ENCODE measurements around the gene YY1.
"Not testable (repeated sequence)": the region's sequence is repeated elsewhere in the genome, so short reads cannot be mapped to it uniquely, and the experiment has no call there.

The YY1 gene

DNA sequence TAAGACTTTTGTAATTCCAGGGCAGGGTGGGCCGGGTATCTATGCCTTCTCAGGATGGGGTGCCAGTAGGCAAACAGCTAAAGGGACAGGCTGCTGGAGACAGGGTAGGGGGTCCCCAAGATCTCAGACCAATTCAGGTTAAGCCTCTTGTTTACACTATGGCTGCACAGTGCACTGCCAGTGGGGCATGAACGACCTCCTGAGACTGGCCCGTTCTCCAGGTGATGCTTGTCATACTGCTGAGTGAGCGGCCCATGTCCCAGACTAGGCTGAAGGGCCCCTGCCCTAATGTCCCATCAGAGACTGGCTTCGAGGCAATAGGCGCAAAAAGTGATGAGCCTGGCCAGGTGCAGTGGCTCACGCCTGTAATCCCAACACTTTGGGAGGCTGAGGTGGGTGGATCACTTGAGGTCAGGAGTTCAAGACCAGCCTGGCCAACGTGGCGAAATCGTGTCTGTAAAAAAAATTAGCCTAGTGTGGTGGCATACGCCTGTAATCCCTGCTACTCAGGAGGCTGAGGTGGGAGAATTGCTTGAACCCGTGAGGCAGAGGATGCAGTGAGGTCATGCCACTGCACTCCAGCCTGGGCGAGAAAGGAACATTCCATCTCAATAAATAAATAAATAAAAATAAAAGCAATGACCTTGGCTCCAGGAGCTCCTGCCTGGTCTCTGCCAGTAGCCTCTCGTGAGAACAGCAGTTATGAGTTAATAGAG, 54.7 kb downstream of the YY1 start:
- Histone ChIP-seq H3K4me3 (no peak overlapping the region), H3K9ac (ENCODE audit: insufficient read length) (no peak overlapping the region), H3K9me3 (ENCODE audit: low read depth, low read length) (no peaks in the 10 kb centered on the region), H3K27ac (no peak overlapping the region), H3K36me3 (ENCODE audit: insufficient read depth, low read length) (0 out of 2 replicates have a peak, but pooled peaks cover 4% of the 10 kb centered on the region)
- TF ChIP-seq EZH2 (IDR thresholded peaks at IDR 0.05): no peak
- TF ChIP-seq POLR2AphosphoS5 (IDR thresholded peaks at IDR 0.05; ENCODE audit: borderline replicate concordance, low read depth, low read length): no peak
- no peak for TF ChIP-seq FOXP2 (optimal IDR thresholded peaks at IDR 0.05; ENCODE audit: control extremely low read depth, extremely low read length, insufficient read depth)
- no peak for DNase-seq (ENCODE audit: low read depth, low spot score)

DNA sequence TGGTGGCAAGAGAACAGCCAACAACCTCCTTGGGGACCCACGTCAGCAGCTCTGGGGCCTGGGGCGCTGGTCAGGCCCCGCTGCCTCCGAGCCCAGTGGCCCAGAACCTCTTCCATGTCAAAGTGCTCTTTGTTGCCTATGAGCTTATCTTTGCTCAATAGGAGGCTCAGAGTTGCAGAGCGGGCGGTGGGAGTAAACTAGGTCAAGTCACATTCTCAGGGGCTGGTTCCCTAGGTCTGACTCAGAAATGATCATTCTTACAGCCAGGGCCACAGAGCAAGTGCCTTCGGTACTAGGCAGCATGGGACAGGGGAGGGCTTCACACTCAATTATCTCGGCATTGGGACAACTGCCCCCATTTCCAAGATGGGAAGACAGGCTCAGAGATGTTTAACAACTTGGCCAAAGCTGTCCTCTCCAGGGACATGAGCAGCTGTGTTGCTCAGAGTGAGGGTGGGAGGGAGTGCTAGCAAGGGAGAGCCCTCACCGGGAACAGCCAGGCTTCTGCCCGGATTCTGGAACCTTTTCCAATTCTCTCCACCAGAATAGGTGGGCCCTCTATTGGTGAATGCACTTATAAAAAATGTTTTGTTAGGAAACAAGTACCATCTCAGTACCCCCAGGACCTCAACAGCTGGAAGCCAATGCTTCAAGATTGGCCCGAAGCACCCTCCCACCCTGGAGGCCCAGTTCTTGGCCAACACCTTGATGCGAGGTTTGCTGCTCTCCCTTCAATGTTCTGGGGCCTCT, 55.4 kb downstream of the YY1 start:
- Histone ChIP-seq H3K9me3 (ENCODE audit: low read depth, low read length) (no peaks in the 10 kb centered on the region), H3K27ac (no peak overlapping the region), H3K9ac (ENCODE audit: insufficient read length) (no peak overlapping the region), H3K36me3 (ENCODE audit: insufficient read depth, low read length) (0 out of 2 replicates have a peak, but pooled peaks cover 4% of the 10 kb centered on the region), H3K4me3 (no peak overlapping the region)
- no peak for TF ChIP-seq FOXP2 (optimal IDR thresholded peaks at IDR 0.05; ENCODE audit: control extremely low read depth, extremely low read length, insufficient read depth)
- TF ChIP-seq EZH2 (IDR thresholded peaks at IDR 0.05): no peak
- TF ChIP-seq POLR2AphosphoS5 (IDR thresholded peaks at IDR 0.05; ENCODE audit: borderline replicate concordance, low read depth, low read length): no peak
- no peak for DNase-seq (ENCODE audit: low read depth, low spot score)

DNA sequence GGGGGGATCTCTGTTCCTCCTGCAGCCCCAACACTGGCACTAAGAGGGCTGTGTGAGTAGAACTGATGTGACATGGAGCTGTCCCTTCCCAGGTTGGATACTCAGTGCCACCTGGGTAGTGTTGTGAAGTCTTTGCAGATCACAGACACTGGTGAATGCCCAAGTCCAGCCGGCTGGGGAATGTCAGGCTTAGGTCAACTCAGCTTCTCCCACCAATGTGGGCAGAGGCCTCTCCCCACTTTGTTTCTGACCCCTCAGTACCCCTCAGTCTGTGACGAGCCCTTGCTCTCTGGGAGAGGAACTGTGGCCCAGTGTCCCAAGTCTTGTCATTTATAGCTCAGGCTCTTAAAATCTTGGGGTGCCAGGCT, 56.0 kb downstream of the YY1 start:
- no peaks in the 10 kb centered on the region for H3K9me3 ChIP-seq (ENCODE audit: low read depth, low read length)
- 0 out of 2 replicates have a peak, but pooled peaks cover 4% of the 10 kb centered on the region for H3K36me3 ChIP-seq (ENCODE audit: insufficient read depth, low read length)
- TF ChIP-seq POLR2AphosphoS5 (IDR thresholded peaks at IDR 0.05; ENCODE audit: borderline replicate concordance, low read depth, low read length) (no peak; the same call in 1 of the 2 replicates), EZH2 (IDR thresholded peaks at IDR 0.05) (no peak), FOXP2 (optimal IDR thresholded peaks at IDR 0.05; ENCODE audit: control extremely low read depth, extremely low read length, insufficient read depth) (no peak)
- no peak overlapping the region for H3K27ac ChIP-seq
- DNase-seq (ENCODE audit: low read depth, low spot score): no peak
- no peak overlapping the region for H3K9ac ChIP-seq (ENCODE audit: insufficient read length)
- no peak overlapping the region for H3K4me3 ChIP-seq

DNA sequence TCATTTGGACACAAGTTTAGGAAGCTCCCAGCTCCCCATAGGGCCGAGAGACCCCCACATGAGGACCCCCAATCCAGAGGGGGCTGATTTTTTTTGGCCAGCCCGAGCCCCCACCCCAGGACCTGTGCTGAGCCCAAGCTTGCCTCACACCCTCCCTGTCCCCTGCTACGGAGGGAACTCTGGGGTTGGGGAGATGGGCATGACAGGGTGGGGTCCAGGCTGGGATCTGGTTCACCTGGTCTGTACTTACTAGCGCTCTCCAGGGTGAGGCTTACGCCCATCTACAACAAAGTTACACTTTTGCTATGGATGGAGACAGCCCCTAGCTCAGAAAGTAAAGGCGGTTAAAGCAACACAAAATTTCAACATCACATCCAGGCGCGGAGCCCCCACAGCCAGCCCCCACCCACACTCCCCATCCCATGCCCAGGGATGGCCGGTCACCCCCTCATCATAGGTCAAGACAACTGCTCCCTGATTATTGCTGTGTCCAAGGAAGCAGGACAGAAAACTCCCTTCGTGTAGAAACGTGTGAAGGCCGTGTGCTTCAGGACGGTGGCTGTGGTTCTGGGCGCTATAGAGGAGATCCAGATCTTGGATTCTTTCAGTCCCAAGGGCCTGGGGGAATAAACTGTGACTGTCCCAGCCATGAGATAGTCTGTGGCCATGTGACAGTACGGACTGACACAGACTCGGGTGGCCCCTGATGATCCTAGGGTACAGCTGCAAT, 56.6 kb downstream of the YY1 start:
- TF ChIP-seq POLR2AphosphoS5 (IDR thresholded peaks at IDR 0.05; ENCODE audit: borderline replicate concordance, low read depth, low read length) (no peak), EZH2 (IDR thresholded peaks at IDR 0.05) (no peak), FOXP2 (optimal IDR thresholded peaks at IDR 0.05; ENCODE audit: control extremely low read depth, extremely low read length, insufficient read depth) (no peak)
- Histone ChIP-seq H3K9me3 (ENCODE audit: low read depth, low read length) (no peaks in the 10 kb centered on the region), H3K27ac (no peak overlapping the region), H3K4me3 (no peak overlapping the region), H3K9ac (ENCODE audit: insufficient read length) (no peak overlapping the region), H3K36me3 (ENCODE audit: insufficient read depth, low read length) (0 out of 2 replicates have a peak, but pooled peaks cover 4% of the 10 kb centered on the region)
- DNase-seq (ENCODE audit: low read depth, low spot score): no peak

DNA sequence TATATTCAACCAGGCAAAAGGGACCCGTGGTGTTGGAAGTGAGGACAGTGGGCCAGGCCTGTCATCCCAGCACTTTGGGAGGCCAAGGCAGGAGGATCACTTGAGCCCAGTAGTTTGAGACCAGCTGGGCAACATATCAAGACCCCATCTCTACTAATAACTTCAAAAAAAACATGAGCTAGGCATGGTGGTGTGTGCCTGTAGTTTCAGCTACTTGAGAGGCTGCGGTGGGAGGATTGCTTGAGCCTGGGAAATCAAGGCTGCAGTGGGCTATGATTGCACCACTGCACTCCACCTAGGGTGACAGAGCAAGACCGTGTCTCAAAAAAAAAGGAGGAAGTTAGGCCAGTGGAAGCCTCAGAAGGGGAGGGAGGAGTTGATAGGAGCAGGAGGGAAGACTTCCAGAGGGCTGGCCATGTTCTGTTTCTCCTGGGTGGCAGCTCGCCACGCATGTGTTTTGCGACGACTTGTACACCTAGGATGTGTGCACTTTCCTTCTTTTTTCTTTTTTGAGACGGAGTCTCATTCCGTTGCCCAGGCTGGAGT, 57.2 kb downstream of the YY1 start:
- TF ChIP-seq FOXP2 (optimal IDR thresholded peaks at IDR 0.05; ENCODE audit: control extremely low read depth, extremely low read length, insufficient read depth) (no peak), POLR2AphosphoS5 (IDR thresholded peaks at IDR 0.05; ENCODE audit: borderline replicate concordance, low read depth, low read length) (no peak), EZH2 (IDR thresholded peaks at IDR 0.05) (no peak)
- H3K9ac ChIP-seq (ENCODE audit: insufficient read length): no peak overlapping the region

DNA sequence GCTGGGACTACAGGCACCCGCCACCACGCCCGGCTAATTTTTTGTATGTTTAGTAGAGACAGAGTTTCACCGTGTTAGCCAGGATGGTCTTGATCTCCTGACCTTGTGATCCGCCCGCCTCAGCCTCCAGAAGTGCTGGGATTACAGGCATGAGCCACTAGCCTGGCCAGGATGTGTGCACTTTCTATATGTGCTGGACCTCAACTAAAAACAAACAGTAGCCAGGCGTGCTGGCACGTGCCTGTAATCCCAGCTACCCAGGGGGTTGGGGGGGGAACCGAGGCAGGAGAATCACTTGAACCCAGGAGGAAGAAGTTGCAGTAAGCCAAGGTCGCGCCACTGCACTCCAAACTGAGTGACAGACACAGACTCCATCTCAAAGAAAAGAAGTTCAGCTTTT, 57.8 kb downstream of the YY1 start:
- H3K9ac ChIP-seq (ENCODE audit: insufficient read length); DNase-seq (ENCODE audit: low read depth, low spot score); H3K4me3 ChIP-seq; H3K9me3 ChIP-seq (ENCODE audit: low read depth, low read length); H3K27ac ChIP-seq; H3K36me3 ChIP-seq (ENCODE audit: insufficient read depth, low read length): not testable (repeated sequence)

More for the DNA sequence above, 57.2 kb downstream of the YY1 start:
- Histone ChIP-seq H3K9me3 (ENCODE audit: low read depth, low read length) (no peaks in the 10 kb centered on the region), H3K4me3 (no peak overlapping the region), H3K27ac (no peak overlapping the region), H3K36me3 (ENCODE audit: insufficient read depth, low read length) (0 out of 2 replicates have a peak, but pooled peaks cover 4% of the 10 kb centered on the region)
- no peak for DNase-seq (ENCODE audit: low read depth, low spot score)

DNA sequence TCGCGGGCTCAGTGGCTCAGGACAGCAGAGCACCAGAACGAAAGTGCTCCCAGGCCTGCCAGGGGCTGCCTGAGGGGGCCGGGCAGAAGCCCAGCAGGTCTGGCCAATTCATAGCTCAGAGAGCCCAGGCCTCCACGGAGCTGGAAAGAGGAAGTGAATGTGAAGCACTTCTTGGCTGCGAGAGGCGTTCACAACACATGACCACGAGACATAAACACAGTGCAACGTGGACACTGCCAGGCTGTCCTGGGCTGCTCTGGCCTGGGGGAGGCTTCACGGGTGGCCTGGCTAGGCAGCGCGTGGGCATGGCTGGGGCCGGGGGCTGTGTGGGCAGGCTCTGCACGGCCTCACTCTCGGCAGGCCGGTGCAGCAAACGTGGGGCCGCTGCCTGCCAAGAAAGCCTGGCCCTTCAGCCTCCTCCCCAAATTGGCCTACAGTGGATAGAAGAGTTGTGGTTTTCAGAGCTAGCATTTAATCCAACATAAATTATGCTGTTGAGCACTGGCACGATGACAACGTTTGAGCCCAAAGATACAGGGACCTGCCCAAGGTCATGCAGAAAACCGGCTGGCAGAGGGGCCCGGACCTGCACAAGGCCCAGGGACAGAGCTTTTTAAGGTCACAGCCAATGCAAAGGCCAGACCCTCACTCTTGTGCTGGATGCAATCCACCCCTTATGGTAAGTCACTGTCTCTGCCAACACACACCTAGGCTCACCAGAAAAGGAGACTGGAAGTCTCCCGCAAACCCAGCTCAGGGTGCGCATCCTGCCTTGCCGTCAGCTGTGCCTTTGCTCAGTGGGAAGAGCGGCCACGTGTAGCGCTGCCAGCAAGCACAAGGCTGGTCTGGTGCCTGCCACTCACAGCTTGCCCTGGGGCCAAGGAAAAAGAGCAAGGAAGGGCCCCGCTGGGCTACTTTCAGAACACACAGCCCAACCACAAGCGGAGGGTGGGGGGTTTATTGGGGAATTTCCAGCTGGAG, 58.7 kb downstream of the YY1 start:
- Histone ChIP-seq H3K9me3 (ENCODE audit: low read depth, low read length) (no peaks in the 10 kb centered on the region), H3K4me3 (no peak overlapping the region), H3K36me3 (ENCODE audit: insufficient read depth, low read length) (0 out of 2 replicates have a peak, but pooled peaks cover 4% of the 10 kb centered on the region), H3K9ac (ENCODE audit: insufficient read length) (no peak overlapping the region), H3K27ac (no peak overlapping the region)
- DNase-seq (ENCODE audit: low read depth, low spot score): no peak
- TF ChIP-seq EZH2 (IDR thresholded peaks at IDR 0.05) (no peak), POLR2AphosphoS5 (IDR thresholded peaks at IDR 0.05; ENCODE audit: borderline replicate concordance, low read depth, low read length) (no peak; the same call in 1 of the 2 replicates), FOXP2 (optimal IDR thresholded peaks at IDR 0.05; ENCODE audit: control extremely low read depth, extremely low read length, insufficient read depth) (no peak)

Measured in SK-N-MC (cell line).